Tibial artery (tissue), 4 donors: ENCODE results near the gene FEM1A.
"Not testable (repeated sequence)": the region's sequence is repeated elsewhere in the genome, so short reads cannot be mapped to it uniquely, and the experiment has no call there.

Experiments used
- DNase-seq, 2 donors: peaks; one replicate each; pipeline ENCODE4 v3.0.0-alpha.2; 2019
- H3K27ac ChIP-seq, 2 donors: fragments of 200-600 bp; sonication (generic) in 1 of 2; 1 replicate in 1 of 2; 2 replicates in 1 of 2; pipeline ENCODE4 v1.5.1; 2018 to 2019; ENCODE audit warnings: mild to moderate bottlenecking in 1 of 2
- H3K27me3 ChIP-seq, 2 donors: fragments of 200-600 bp; sonication (generic) in 1 of 2; one replicate each; pipeline versions ENCODE4 v1.5.1 to v1.6.0; 2016 to 2019
- H3K36me3 ChIP-seq, 3 donors: fragments of 200-600 bp; sonication (generic) in 2 of 3; one replicate each; pipeline ENCODE4 v1.5.1; 2016 to 2019; ENCODE audit warnings: mild to moderate bottlenecking in 2 of 3
- H3K4me1 ChIP-seq, 4 donors: fragments of 200-600 bp; sonication (generic) in 2 of 4; 1 replicate in 3 of 4; 2 replicates in 1 of 4; pipeline ENCODE4 v1.5.1; 2016 to 2019
- H3K4me3 ChIP-seq, 2 donors: fragments of 200-600 bp; sonication (generic) in 1 of 2; 1 replicate in 1 of 2; 2 replicates in 1 of 2; pipeline ENCODE4 v1.5.1; 2018 to 2019; ENCODE audit warnings: mild to moderate bottlenecking in 2 of 2
- H3K9me3 ChIP-seq, 3 donors: fragments of 200-600 bp; sonication (generic) in 1 of 3; one replicate each; pipeline ENCODE4 v1.5.1; 2016 to 2019
- CTCF ChIP-seq, 2 experiments: fragments of 200-600 bp in 1 of 2; fragments of 450-650 bp in 1 of 2; IDR thresholded peaks; one replicate each; pipeline ENCODE4 v1.5.1; 2017 to 2019; ENCODE audit warnings: antibody characterized with exemption in 2 of 2, mild to moderate bottlenecking in 1 of 2, moderate library complexity in 1 of 2
- intact Hi-C: fragments of 100-400 bp; cut with DNase I; formaldehyde crosslinking; loops from one replicate; pipeline ENCODE4 v1.15.0; 2023; ENCODE audit warnings: low total_unique reads

FEM1A gene, protein sequence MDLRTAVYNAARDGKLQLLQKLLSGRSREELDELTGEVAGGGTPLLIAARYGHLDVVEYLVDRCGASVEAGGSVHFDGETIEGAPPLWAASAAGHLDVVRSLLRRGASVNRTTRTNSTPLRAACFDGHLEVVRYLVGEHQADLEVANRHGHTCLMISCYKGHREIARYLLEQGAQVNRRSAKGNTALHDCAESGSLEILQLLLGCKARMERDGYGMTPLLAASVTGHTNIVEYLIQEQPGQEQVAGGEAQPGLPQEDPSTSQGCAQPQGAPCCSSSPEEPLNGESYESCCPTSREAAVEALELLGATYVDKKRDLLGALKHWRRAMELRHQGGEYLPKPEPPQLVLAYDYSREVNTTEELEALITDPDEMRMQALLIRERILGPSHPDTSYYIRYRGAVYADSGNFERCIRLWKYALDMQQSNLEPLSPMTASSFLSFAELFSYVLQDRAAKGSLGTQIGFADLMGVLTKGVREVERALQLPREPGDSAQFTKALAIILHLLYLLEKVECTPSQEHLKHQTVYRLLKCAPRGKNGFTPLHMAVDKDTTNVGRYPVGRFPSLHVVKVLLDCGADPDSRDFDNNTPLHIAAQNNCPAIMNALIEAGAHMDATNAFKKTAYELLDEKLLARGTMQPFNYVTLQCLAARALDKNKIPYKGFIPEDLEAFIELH

GRCh38 chr19:4791183-4792018 lies at the start of gene FEM1A:
FEM1A (plus strand) TSS chr19:4791734; CDS start chr19:4791855, 121 bp downstream.
- Histone ChIP-seq H3K27me3 (no peaks in the 10 kb centered on the region), H3K4me3 (peak within 1 kb of the TSS; percentile 76 to 79), H3K9me3 (no peaks in the 10 kb centered on the region), H3K36me3 (peaks cover 26 to 39% (median 38%) of the 10 kb centered on the region in 3 donors), H3K4me1 (peaks cover 0 to 38% (median 29%) of the 10 kb centered on the region in 4 donors), H3K27ac (peak within 1 kb of the TSS; percentile 83 to 87)
- peak; percentile 97 to 99 for TF ChIP-seq CTCF (IDR thresholded peaks at IDR 0.05)
- peak; percentile 100 for DNase-seq
- intact Hi-C loops: loop anchor here (2.0 kb wide), 1 partner anchor 61 kb away; no protein-coding TSS in a partner anchor

- DNase-seq: no peak
- Histone ChIP-seq H3K9me3 (no peaks in the 10 kb centered on the region), H3K36me3 (no peaks in the 10 kb centered on the region), H3K4me1 (peaks cover 0 to 15% (median 10%) of the 10 kb centered on the region in 4 donors), H3K27ac (no peak overlapping the region), H3K27me3 (peaks cover 0 to 9% of the 10 kb centered on the region in 2 donors), H3K4me3 (no peak overlapping the region)
- intact Hi-C loops: no loop called here
- TF ChIP-seq CTCF (IDR thresholded peaks at IDR 0.05): no peak
These were observed 48.5 kb upstream of the FEM1A start for GRCh38 chr19:4742723-4743646.

DNA sequence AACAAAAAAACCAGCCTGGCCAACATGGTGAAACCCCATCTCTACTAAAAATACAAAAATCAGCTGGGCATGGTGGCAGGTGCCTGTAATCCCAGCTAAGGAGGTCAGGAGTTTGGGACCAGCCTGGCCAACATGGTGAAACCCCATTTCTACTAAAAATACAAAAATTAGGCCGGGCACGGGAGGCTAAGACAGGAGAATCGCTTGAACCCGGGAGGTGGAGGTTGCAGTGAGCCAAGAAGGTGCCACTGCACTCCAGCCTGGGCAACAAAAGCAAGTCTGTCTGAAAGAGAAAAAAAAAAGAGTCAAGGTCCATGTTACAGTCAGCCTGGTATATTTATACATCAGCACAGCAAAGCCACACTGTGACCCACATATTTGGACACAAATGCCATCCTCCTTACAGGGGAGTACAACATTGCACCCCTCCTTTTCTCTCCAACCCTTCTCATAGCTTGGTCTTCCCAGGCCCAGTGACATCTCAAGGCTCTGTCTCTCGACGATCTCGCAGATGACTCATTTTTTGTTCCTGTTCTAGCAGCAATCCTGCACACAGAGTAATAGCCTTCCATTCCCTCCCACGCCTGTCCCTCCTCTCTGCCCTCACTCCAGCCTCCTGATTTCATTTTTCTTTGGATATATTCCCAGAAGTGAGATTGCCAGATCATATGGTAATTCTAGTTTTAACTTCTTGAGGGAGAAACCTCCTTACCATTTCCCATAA lies 46.9 kb upstream of the FEM1A start:
- Histone ChIP-seq H3K27ac (peak overlapping the region; percentile 61 to 68), H3K36me3 (no peaks in the 10 kb centered on the region), H3K9me3 (peaks cover 0 to 6% (median 0%) of the 10 kb centered on the region in 3 donors), H3K27me3 (peaks cover 0 to 18% of the 10 kb centered on the region in 2 donors), H3K4me3 (no peak overlapping the region), H3K4me1 (peaks cover 0 to 15% (median 10%) of the 10 kb centered on the region in 4 donors)
- intact Hi-C loops: no loop called here
- no peak for TF ChIP-seq CTCF (IDR thresholded peaks at IDR 0.05)
- DNase-seq: peak in 1 of 2 donors; percentile 39

DNA sequence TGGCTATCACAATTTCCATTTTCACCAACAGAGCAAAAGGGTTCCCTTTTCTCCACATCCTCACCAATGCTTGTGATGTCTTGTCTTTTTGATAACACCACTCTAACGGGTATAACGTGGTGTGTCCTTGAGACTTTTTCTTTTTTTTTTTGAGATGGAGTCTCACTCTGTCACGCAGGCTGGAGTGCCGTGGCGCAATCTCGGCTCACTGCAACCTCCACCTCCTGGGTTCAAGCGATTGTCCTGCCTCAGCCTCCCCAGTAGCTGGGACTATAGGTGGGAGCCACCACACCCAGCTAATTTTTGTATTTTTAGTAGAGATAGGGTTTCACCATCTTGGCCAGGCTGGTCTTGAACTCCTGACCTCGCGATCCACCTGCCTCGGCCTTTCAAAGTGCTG lies 46.4 kb upstream of the FEM1A start:
- DNase-seq, H3K36me3 ChIP-seq, intact Hi-C loops, H3K9me3 ChIP-seq, H3K4me3 ChIP-seq: not testable (repeated sequence)
- Histone ChIP-seq H3K27me3 (peaks cover 0 to 19% of the 10 kb centered on the region in 2 donors), H3K27ac (peak overlapping the region; percentile 61 to 68), H3K4me1 (peaks cover 0 to 15% (median 10%) of the 10 kb centered on the region in 4 donors)

GRCh38 chr19:4745986-4746385 lies 45.5 kb upstream of the FEM1A start:
- peaks cover 0 to 19% of the 10 kb centered on the region in 2 donors for H3K27me3 ChIP-seq
- no peaks in the 10 kb centered on the region for H3K36me3 ChIP-seq
- H3K4me1 ChIP-seq: peaks cover 0 to 15% (median 10%) of the 10 kb centered on the region in 4 donors
- DNase-seq: no peak
- intact Hi-C loops: no loop called here
- H3K27ac ChIP-seq: no peak overlapping the region
- peaks cover 0 to 6% (median 0%) of the 10 kb centered on the region in 3 donors for H3K9me3 ChIP-seq
- H3K4me3 ChIP-seq: no peak overlapping the region
- no peak for TF ChIP-seq CTCF (IDR thresholded peaks at IDR 0.05)
